Hematopoietic multipotent progenitor cell treated with erythropoietin and hydrocortisone succinate and interleukin-3 and kit ligand, for 15 days (in vitro differentiated cells): ENCODE results near the gene ASGR1.
A peak's percentile ranks its signal among the peaks of the same experiment; 100 is the strongest.

Source experiments
- DNase-seq: peaks from one replicate; pipeline ENCODE4 v3.0.0-alpha.2; 2015; ENCODE audit warnings: low spot score

The ASGR1 gene, protein sequence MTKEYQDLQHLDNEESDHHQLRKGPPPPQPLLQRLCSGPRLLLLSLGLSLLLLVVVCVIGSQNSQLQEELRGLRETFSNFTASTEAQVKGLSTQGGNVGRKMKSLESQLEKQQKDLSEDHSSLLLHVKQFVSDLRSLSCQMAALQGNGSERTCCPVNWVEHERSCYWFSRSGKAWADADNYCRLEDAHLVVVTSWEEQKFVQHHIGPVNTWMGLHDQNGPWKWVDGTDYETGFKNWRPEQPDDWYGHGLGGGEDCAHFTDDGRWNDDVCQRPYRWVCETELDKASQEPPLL

DNA sequence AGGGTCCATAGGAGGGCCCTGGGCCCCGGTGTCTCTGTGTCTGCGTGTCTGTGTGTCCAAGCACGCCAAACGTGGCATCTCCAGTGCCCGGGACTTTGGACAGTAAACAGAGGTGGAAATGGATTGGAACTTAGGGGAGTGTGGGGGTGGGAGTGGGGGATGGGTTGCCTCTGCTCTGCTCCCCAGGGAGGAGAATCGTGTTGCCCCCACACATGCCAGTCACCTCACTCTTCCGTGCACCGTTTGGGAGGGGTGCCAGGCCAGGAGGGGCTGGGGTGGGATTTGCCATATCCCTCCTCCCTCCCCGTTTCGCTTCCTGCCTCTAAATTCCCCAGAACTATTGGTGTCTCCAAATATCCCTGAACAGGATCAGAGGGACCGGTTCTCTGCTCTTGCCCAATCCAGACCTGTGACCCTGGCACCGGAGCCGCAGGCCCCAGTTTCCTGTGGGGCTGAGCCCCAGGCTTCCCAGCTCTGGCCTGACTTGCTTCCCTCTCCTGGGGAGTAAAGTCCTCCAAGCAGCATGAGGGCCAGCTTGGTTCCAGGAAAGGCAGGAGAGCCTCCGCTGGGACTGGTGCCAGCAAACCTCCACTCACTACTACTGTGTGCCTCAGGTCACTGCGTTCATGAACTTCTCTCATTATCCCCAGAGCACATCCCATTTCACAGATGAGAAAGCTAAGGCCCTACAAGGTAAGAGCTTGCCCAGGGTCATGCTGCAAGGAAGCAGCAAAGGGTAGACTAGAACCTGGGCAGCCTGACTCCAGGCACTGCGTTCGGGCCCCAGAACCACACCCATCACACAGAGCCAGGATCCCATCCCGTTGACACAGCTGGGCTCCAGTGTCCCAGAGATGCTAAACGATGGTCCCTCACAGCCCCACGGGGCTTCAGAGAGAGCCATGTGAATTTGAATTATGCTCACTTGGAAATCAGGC is at the start of gene ASGR1:
TSS of gene ASGR1 (minus strand) at position 54 of the 938 bp plus-strand sequence. CDS start 807 bp downstream, outside the sequence.
- DNase-seq: no peak

DNA sequence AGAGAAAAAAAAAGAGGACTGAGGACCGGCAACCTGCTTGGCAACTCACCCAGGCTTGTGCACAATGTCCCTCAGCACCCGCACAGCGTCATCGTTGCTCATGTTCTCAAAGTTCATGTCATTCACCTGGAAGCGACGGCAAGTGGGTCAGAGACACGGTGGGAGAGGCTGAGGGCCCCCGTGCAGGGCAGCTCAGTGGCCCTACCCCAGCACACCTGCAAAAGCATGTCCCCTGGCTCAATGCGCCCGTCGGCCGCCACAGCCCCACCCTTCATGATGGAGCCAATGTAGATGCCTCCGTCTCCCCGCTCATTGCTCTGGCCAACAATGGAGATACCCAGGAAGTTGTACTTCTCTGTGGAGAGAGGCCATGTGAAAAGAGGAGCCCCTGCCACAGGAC is 49.8 kb upstream of the ASGR1 start:
- DNase-seq: no peak

DNA sequence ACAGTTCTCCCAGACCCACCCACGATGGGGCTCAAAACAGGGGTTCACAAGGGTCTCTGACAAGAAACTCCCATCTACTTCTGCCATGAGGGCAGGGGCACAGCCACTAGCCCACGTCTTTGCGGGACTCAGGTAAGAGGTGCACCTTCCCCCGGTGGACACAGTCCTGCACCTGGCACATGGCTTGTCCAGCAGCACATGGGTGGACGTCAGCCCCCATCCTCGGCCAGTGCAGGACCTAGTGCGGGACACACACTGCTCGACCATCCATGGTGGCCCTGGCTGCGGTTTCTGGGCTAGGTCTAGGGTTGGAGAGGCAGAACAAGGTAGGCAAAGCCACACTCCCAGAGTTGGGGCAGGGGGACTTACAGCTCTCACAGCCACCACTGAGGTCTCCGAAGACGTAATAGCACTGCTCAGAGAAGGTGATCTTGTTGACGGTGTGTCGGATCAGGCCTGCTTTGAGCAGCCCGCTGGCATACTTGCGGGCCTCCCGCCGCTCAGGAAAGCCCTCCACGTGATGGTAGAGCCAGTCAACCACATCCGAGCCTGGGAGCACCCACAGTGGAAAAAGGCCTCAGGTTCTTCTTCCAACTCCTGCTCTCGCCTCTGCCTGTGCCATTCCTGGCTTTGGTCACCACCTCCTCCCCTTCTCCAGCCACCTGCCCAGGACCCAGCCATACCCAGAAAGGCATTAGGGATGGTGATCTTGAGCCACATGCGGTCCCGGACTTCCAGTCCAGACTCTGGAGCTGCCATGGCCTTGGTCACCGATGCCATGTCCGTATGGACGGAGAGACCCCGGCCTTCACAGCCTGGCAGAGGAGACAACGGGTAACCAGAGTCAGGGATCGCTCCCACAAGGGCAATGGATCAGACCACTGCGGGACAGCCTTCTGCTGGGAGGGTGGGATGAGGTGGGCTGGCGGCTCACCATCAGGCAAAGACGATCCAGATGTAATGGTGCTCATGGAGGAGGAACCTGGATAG is 47.8 kb upstream of the ASGR1 start:
- no peak for DNase-seq

DNA sequence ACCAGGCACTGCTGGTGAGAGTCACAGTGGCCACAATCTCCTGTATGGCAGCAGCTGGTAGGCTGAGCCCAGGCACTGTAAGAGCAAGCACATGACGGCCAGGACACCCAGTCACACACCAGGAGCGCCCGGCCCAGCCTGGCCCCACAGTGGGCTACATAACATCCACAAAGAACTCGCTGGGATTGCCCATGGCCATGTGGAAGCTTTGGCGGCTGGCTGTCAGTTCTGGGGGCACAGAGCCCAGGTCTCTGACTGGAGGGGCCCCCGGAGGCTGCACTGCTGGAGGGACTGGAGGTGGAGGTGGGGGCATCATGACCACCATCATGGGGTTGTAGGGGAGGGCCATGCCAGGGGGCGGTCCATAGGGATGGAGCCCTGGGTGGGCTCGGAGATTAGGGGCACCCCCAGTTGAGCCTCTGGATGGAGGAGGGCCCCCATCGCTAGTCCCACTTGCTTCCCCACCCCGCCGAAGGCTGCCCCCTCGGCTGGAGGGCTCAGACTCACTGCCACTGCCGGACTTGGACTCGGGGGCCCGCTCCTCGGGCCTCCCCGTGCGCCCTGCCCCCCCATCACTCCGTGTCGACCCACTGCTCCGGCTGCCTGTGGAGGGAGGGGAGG is 46.7 kb upstream of the ASGR1 start:
- no peak for DNase-seq

DNA sequence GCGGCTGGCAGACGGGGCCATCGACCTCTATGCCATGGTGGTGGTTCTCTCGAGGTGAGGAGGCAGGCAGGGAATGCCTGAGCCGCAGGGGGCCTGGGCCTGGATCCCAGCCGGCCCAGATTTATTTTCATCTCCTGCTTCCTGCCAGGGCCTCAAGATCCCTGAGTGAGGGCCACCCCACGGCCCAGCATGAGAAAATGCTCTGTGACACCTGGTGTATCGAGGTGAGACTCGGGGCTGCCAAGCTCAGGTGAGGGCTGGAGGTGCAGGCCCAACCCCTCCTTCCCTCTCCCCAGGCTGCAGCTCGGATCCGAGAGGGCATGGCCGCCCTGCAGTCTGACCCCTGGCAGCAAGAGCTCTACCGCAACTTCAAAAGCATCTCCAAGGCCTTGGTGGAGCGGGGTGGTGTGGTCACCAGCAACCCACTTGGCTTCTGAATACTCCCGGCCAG is 45.5 kb upstream of the ASGR1 start:
- DNase-seq: no peak

DNA sequence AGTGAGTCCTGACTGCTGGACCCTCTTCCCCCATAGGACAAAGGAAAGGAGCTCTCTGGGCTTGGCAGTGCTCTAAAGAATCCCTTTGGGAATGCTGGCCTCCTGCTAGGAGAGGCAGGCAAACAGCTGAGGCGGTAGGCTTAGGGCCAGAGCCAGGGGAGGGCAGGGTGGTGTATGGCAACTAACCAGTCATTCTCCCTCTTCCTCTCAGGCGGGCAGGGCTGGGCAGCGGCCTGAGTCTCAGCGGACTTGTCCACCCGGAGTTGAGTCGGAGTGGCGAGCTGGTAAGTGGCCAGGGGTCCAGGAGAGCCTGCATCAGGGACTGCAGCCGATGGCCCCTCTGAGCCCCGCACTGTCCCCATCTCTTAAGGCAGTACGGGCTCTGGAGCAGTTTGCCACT is 44.9 kb upstream of the ASGR1 start:
- no peak for DNase-seq

DNA sequence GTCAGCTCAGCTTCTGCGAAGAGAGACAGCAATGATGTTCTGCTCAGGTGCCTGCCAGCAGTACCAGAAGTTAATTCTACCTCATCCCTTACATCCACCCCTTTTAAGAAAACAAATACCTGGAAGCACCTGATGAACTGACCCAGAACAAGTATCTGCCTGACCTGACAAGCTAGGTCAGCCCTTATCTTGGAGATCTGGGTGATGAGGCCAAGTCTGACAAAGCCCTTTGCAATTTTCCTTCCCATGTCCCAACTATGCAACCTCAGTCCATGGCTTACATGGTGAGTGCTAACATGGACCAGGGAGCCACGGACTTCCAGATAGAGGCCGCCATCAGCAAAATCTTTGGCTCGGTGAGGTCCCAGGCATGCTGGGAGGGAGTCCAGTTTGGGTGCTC is 44.2 kb upstream of the ASGR1 start:
- DNase-seq: no peak

DNA sequence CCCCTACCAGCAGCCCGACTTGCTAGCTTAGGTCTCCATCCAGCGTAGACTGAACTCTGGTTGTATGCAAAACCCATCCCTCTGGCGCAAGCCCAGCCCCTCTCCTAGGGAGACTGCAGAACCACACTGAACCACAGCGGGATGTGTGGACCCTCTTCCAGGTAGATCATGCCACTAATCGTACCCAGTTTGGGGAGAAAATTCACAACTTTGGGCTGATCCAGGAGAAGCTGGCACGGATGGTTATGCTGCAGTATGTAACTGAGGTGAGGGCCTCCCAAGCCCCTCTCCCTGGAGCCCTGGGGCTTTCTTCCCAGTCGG is 43.8 kb upstream of the ASGR1 start:
- DNase-seq: no peak

DNA sequence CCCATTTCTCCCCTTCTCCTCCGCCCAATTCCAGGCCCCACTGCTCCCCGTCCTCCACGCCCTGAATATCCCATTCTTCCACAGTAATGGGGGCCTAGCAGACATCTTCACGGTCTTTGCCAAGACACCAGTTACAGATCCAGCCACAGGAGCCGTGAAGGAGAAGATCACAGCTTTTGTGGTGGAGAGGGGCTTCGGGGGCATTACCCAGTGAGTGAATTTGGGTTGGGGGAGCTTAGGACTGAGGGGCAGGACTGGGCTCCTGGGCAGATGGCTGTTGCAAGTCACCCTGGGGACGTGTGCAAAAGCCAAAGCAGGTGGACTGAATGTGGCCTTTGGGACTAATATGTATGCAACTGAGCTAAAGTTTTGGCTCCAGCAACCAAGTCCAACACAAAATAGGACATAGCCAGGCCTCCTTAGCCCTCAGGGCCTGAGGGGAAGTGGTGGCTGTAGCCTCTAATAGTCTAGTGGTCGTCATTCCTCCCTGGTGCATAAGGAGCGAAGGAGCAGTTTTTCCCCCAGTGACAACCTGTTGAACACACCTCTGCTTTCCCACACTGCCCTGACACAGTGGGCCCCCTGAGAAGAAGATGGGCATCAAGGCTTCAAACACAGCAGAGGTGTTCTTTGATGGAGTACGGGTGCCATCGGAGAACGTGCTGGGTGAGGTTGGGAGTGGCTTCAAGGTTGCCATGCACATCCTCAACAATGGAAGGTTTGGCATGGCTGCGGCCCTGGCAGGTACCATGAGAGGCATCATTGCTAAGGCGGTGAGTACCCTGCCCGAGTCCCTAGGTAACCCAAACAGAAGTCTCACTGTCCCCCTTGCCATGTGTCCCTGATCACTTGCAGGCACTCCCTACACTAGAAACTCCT is 43.2 kb upstream of the ASGR1 start:
- no peak for DNase-seq

DNA sequence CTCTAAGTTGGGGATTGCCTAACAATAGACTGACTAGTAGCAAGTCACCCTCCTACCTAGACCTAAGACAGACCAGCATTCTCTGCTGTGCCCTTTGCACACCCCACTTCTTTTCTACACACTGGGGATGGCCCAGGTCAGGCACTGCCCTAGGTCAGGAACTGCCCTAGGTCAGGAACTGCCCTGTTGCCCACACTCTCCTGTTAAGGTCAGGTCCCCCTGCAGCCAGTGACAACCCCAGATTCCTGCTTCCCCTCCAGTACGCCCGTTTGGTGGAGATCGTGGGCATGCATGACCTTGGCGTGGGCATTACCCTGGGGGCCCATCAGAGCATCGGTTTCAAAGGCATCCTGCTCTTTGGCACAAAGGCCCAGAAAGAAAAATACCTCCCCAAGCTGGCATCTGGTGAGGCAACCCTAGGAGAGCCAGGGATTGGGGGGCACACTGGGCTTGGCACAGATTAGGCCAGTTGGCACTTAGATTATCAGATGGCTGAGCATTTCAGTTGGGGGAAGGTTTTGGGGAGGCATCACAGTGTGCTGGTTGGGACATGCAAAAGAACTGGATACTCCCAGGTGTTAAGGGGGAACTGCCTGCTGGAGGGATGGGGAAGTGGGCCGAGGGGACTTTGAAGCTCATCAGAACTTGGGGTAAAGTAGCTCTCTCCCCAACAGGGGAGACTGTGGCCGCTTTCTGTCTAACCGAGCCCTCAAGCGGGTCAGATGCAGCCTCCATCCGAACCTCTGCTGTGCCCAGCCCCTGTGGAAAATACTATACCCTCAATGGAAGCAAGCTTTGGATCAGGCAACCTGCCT is 42.3 kb upstream of the ASGR1 start:
- no peak for DNase-seq

DNA sequence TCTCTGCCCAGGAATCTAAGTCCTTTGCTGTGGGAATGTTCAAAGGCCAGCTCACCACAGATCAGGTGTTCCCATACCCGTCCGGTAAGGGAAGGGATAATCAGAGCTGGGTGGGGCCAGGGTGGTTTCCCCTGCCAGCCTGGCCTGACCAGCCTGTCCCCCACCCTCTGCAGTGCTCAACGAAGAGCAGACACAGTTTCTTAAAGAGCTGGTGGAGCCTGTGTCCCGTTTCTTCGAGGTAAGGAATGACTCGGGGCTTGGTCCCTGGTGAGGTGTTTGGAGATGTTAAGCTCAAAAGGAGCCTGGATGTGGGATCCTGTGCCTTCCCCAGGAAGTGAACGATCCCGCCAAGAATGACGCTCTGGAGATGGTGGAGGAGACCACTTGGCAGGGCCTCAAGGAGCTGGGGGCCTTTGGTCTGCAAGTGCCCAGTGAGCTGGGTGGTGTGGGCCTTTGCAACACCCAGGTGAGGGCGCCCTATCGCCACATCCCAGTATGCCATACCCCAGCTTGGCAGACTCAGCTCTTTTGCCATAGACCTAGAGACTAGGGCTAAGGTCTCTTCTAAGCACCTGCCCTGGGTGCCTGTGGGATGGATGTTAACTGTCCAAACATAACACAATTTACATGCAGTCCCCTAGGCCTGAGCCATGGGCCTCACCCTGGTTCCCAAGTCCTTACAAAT is 41.6 kb upstream of the ASGR1 start:
- DNase-seq: peak; percentile 77

DNA sequence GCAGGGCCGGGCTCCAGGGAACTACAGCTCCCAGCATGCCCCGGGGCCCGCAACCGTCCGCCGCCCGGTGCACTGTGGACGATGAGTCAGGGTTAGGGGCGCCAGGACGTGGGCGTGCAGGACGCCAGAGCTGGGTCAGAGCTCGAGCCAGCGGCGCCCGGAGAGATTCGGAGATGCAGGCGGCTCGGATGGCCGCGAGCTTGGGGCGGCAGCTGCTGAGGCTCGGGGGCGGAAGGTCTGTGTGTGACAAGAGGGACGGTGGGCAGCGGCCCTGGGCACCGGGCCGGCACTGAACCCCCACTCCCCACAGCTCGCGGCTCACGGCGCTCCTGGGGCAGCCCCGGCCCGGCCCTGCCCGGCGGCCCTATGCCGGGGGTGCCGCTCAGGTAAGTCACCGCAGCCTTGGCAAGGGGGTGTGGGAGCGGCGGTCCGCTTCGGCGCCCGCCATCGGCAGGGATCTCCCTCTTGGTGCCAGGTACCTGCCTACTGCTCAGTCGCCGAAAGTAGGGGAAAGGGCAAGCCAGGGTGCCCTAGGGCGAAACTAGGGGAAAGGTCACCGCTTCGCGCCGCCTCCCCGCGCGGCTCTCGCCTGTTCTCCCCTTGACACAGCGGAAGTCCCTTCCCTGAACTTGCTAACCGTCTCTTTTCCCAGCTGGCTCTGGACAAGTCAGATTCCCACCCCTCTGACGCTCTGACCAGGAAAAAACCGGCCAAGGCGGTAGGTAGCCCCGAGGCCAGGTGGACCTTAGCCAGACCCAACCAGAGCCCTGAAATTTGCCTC is 40.8 kb upstream of the ASGR1 start, which contains the start of the genes ACADVL and DLG4:
TSS of gene ACADVL (plus strand) at position 127 of the 781 bp plus-strand sequence. CDS start at position 174, 47 bp downstream.
TSS of gene DLG4 (minus strand) at position 25 of the 781 bp plus-strand sequence.
- peak; percentile 83 for DNase-seq

DNA sequence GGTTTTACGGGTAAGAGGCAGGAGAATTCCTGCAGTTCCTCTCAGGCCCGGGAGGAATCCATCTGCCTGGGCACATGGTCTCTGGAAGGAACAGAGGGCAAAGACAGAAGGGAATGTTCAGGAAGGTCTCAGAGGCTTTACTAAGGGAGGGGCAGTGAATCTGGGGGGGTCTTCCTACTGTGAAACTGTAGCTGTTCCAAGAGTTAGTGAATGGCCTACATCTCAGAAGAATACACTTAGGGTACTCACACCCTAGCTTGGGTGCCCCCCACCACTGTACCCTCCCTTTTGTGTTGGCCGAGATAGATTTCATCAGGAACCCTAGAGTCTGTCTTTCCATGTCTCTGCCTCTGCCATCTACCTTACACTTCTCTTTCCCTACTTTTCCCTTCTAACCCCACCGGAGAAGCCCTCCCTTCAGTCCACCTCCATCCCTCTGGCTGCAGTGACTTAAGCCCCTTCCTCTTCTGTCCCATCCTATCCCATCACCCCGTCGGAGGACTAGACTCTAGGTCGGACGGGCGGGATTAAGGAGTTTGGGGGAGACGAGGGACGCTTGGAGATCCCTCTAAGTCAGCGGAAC is 40.1 kb upstream of the ASGR1 start:
- no peak for DNase-seq

DNA sequence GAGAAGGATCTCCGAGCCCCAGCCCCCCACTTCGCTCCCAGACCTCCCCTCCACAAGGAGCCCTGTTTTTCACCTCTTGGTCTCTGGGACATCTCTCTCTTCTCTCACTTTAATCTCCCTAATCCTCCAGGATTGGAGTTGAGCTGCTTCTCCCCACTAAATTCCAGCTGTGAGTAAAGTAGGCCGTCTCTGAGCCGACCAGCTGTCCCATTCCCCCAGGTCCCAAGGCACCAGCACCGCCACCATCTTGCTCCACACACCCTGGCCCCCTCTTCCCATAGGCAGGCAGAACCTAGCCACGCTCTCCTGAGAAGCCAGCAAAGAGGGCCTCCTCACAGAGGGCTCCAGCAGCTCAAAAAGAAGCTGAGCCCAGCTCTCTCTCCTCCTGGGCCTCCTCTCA is 39.6 kb upstream of the ASGR1 start:
- DNase-seq: no peak

DNA sequence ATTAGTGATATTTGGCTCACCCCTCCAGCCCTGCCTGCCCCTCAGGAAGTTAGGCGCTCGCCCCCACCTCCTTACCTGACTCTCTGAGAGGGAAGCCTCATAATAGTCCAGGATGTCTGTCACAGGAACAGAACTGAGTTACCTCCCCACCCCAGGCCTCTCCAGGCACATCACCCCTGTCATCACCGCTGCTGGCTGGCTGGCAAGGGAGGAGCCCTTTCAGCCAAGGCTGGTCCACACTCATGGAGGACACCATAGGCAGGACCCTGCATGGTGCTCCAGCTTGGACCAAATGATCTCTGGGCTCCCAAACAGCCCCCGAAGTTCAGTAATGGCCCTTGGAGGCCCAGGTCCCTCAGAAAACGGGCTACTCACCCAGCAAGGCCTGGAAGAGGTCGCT is 39.0 kb upstream of the ASGR1 start:
- DNase-seq: no peak

DNA sequence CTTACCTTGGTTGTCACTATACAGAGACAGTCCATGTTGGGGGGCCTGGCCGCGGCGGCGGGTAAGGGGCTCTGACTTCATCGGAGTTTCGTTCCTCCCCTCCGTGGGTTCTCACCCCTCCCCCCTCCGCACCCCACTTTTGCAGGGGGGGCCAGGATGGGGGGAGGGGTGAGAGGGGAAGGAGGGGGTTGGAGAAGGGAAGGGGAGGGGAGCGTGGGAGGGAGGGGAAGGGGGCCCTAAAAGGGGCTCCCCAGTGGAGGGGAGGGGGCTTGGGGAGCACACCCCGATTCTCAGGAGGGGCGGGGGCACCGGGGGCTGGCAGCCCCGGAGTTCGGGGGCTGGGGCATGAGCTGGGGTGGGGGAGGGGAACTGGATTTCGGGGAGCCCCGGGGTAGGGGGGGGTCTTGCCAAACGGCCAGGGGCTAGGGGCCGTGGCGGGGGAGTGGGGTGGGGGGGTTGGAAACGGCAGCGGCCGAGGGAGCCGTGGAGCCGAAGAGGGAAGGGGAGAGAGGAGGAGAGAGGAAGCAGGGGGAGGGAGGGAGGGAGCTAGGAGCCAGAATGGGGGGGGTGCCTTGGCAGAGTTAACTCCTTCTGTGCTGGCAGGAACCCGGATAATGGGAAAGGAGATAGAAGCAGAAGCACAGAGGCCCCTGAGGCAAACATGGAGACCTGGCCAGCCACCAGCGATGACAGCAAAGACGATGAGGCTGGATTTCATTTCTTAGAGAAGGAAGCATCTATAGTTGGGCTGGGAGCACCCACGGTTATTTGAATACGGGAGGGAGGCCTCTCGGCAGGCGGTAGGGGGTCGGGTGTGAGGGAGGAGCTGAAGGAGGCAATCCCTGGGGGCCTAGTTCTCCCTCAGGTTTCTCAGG is 38.2 kb upstream of the ASGR1 start:
- DNase-seq: no peak
